Esophagus squamous epithelium (tissue), 4 donors: ENCODE measurements around the gene MAF.

ENCODE experiments used
- POLR2A ChIP-seq, 4 donors: fragments of 450-650 bp; IDR thresholded peaks; one replicate each; pipeline ENCODE4 v1.6.1; 2017; ENCODE audit warnings: antibody characterized with exemption in 4 of 4, mild to moderate bottlenecking in 4 of 4, moderate library complexity in 3 of 4
- TF ChIP-seq, protein P1 (sequence below), 6 experiments: fragments of 450-650 bp in 4 of 6; fragments of 200-600 bp in 2 of 6; sonication (generic) in 2 of 6; IDR thresholded peaks; one replicate each; pipeline ENCODE4 v1.5.1; 2016 to 2019; ENCODE audit warnings: antibody characterized with exemption in 6 of 6, mild to moderate bottlenecking in 4 of 6, moderate library complexity in 4 of 6

DNA sequence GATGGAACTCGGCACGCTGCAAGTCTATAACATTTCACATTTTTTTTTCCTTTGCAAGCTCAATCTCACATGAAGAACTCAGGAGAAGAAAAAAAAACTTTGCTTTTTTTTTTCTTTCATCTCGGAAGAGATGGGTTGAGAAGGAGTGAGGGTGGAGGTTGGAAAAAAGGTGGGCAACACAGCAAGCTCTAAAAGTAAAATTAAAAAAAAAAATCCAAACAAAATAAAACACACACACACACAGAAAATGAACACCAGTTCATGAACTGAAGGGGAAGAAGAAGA, 2.5 kb downstream of the MAF start:
- TF ChIP-seq, protein P1, sequence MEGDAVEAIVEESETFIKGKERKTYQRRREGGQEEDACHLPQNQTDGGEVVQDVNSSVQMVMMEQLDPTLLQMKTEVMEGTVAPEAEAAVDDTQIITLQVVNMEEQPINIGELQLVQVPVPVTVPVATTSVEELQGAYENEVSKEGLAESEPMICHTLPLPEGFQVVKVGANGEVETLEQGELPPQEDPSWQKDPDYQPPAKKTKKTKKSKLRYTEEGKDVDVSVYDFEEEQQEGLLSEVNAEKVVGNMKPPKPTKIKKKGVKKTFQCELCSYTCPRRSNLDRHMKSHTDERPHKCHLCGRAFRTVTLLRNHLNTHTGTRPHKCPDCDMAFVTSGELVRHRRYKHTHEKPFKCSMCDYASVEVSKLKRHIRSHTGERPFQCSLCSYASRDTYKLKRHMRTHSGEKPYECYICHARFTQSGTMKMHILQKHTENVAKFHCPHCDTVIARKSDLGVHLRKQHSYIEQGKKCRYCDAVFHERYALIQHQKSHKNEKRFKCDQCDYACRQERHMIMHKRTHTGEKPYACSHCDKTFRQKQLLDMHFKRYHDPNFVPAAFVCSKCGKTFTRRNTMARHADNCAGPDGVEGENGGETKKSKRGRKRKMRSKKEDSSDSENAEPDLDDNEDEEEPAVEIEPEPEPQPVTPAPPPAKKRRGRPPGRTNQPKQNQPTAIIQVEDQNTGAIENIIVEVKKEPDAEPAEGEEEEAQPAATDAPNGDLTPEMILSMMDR (IDR thresholded peaks at IDR 0.05), result no peak
- no peak for TF ChIP-seq POLR2A (IDR thresholded peaks at IDR 0.05)
